Stomach smooth muscle (tissue), 2 donors: ENCODE data around the gene ISG15.
"Not testable (repeated sequence)": the region's sequence is repeated elsewhere in the genome, so short reads cannot be mapped to it uniquely, and the experiment has no call there.

Experiments used
- H3K27ac ChIP-seq: one replicate; pipeline ENCODE4 v1.7.0; 2013; ENCODE audit warnings: mild to moderate bottlenecking, low read length, inconsistent platforms
- H3K27me3 ChIP-seq, 2 donors: one replicate each; pipeline ENCODE4 v1.7.0; 2013; ENCODE audit warnings: low read length in 2 of 2; ENCODE audit not compliant: insufficient read depth in 2 of 2, control insufficient read depth in 1 of 2
- H3K36me3 ChIP-seq, 2 donors: one replicate each; pipeline ENCODE4 v1.7.0; 2013; ENCODE audit warnings: low read length in 2 of 2; ENCODE audit not compliant: control insufficient read depth in 2 of 2, insufficient read depth in 2 of 2
- H3K4me1 ChIP-seq: one replicate; pipeline ENCODE4 v1.7.0; 2013; ENCODE audit warnings: low read length; ENCODE audit not compliant: control insufficient read depth, insufficient read depth
- H3K4me3 ChIP-seq, 2 donors: one replicate each; pipeline ENCODE4 v1.7.0; 2013; ENCODE audit warnings: low read length in 2 of 2
- H3K9ac ChIP-seq, 2 donors: one replicate each; pipeline ENCODE4 v1.7.0; 2013; ENCODE audit warnings: low read length in 2 of 2, mild to moderate bottlenecking in 1 of 2
- H3K9me3 ChIP-seq, 2 donors: one replicate each; pipeline ENCODE4 v1.7.0; 2013; ENCODE audit warnings: low read length in 2 of 2; ENCODE audit not compliant: control insufficient read depth in 2 of 2
- donor health status: healthy.
- donor health status: Pancreatic carcinoma.

Gene ISG15

GRCh38 chr1:983798-984475 is 29.4 kb upstream of the ISG15 start:
- no peak overlapping the region for H3K27ac ChIP-seq

GRCh38 chr1:984476-984814 is 28.9 kb upstream of the ISG15 start:
- Histone ChIP-seq H3K27ac (no peak overlapping the region), H3K27me3 (peaks cover 2 to 7% of the 10 kb centered on the region in 2 donors), H3K9me3 (no peaks in the 10 kb centered on the region), H3K9ac (no peak overlapping the region), H3K4me1 (no peaks in the 10 kb centered on the region), H3K36me3 (no peaks in the 10 kb centered on the region), H3K4me3 (no peak overlapping the region)

More at GRCh38 chr1:983798-984475, 29.4 kb upstream of the ISG15 start:
- Histone ChIP-seq H3K4me1 (no peaks in the 10 kb centered on the region), H3K9ac (no peak overlapping the region), H3K27me3 (peaks cover 2 to 7% of the 10 kb centered on the region in 2 donors), H3K9me3 (no peaks in the 10 kb centered on the region), H3K36me3 (no peaks in the 10 kb centered on the region), H3K4me3 (no peak overlapping the region)

- peaks cover 2 to 7% of the 10 kb centered on the region in 2 donors for H3K27me3 ChIP-seq
These were observed 28.2 kb upstream of the ISG15 start for GRCh38 chr1:985126-985525.

GRCh38 chr1:988061-988460 is 25.2 kb upstream of the ISG15 start:
- H3K27me3 ChIP-seq, H3K9me3 ChIP-seq, H3K4me1 ChIP-seq, H3K9ac ChIP-seq, H3K4me3 ChIP-seq, H3K27ac ChIP-seq, H3K36me3 ChIP-seq: not testable (repeated sequence)

More at GRCh38 chr1:985126-985525, 28.2 kb upstream of the ISG15 start:
- H3K9ac ChIP-seq = no peak overlapping the region
- H3K27ac ChIP-seq = no peak overlapping the region
- no peak overlapping the region for H3K4me3 ChIP-seq
- H3K4me1 ChIP-seq = no peaks in the 10 kb centered on the region
- H3K36me3 ChIP-seq = no peaks in the 10 kb centered on the region
- H3K9me3 ChIP-seq = no peaks in the 10 kb centered on the region

- H3K27ac ChIP-seq, H3K4me1 ChIP-seq, H3K4me3 ChIP-seq, H3K9ac ChIP-seq, H3K36me3 ChIP-seq, H3K9me3 ChIP-seq, H3K27me3 ChIP-seq: not testable (repeated sequence)
These were observed 22.0 kb upstream of the ISG15 start for GRCh38 chr1:991275-991674.

GRCh38 chr1:991895-992294 is 21.4 kb upstream of the ISG15 start:
- no peaks in the 10 kb centered on the region for H3K4me1 ChIP-seq
- H3K36me3 ChIP-seq = no peaks in the 10 kb centered on the region
- H3K9ac ChIP-seq = no peak overlapping the region
- H3K9me3 ChIP-seq = peaks cover 0 to 5% of the 10 kb centered on the region in 2 donors
- H3K27ac ChIP-seq = no peak overlapping the region
- H3K4me3 ChIP-seq = no peak overlapping the region
- no peaks in the 10 kb centered on the region for H3K27me3 ChIP-seq

- no peak overlapping the region for H3K27ac ChIP-seq
- H3K9ac ChIP-seq = no peak overlapping the region
- H3K9me3 ChIP-seq = peaks cover 0 to 5% of the 10 kb centered on the region in 2 donors
- peaks cover 3% of the 10 kb centered on the region for H3K4me1 ChIP-seq
- H3K27me3 ChIP-seq = no peaks in the 10 kb centered on the region
- no peaks in the 10 kb centered on the region for H3K36me3 ChIP-seq
- H3K4me3 ChIP-seq = no peak overlapping the region
These were observed 20.9 kb upstream of the ISG15 start for GRCh38 chr1:992362-992761.

- peaks cover 0 to 5% of the 10 kb centered on the region in 2 donors for H3K9me3 ChIP-seq
- H3K36me3 ChIP-seq = no peaks in the 10 kb centered on the region
- H3K4me1 ChIP-seq = peaks cover 13% of the 10 kb centered on the region
- no peak overlapping the region for H3K27ac ChIP-seq
- H3K9ac ChIP-seq = no peak overlapping the region
- no peak overlapping the region for H3K4me3 ChIP-seq
- peaks cover 0 to 2% of the 10 kb centered on the region in 2 donors for H3K27me3 ChIP-seq
These were observed 19.8 kb upstream of the ISG15 start for GRCh38 chr1:993379-993995.

GRCh38 chr1:994546-994945 is 18.8 kb upstream of the ISG15 start:
- not testable (repeated sequence) for H3K27me3 ChIP-seq, H3K9ac ChIP-seq, H3K9me3 ChIP-seq, H3K4me3 ChIP-seq, H3K36me3 ChIP-seq, H3K27ac ChIP-seq
- peaks cover 18% of the 10 kb centered on the region for H3K4me1 ChIP-seq

- Histone ChIP-seq H3K4me3 (no peak overlapping the region), H3K27me3 (peaks cover 2% of the 10 kb centered on the region in 2 donors), H3K9ac (no peak overlapping the region)
These were observed 17.3 kb upstream of the ISG15 start for GRCh38 chr1:995665-996633.

More at GRCh38 chr1:995665-996633, 17.3 kb upstream of the ISG15 start:
- peaks cover 0 to 5% of the 10 kb centered on the region in 2 donors for H3K9me3 ChIP-seq
- H3K27ac ChIP-seq = no peak overlapping the region
- H3K36me3 ChIP-seq = no peaks in the 10 kb centered on the region
- H3K4me1 ChIP-seq = peaks cover 23% of the 10 kb centered on the region
